B cell (primary cell): ENCODE measurements around the gene NTRK2. TPM values are rescaled to one million over a fixed set of nuclear protein-coding genes. Genes with fewer than 3 reads are reported as not detected.

Source experiments
- ATAC-seq: fragments of 200-7000 bp; cut with Tn5 transposase; one replicate; pipeline ENCODE4 v1.10.0; 2021; ENCODE audit warnings: low read depth, mild to moderate bottlenecking, moderate number of reproducible peaks, moderate library complexity
- CTCF ChIA-PET: fragments of 350-600 bp; sonication (Branson Sonifier 250); formaldehyde crosslinking; loops from one replicate; lab custom pipeline; 2021; ENCODE audit warnings: antibody characterized with exemption, inconsistent platforms; lab: Charles Lee
- POLR2A ChIA-PET: fragments of 350-600 bp; sonication (Branson Sonifier 250); formaldehyde crosslinking; loops from one replicate; lab custom pipeline; 2021; ENCODE audit warnings: antibody characterized with exemption; lab: Charles Lee
- DNase-seq: peaks from one replicate; pipeline ENCODE4 v3.0.0; 2013
- H2AFZ ChIP-seq: 2 replicates; pipeline ENCODE4 v1.6.1; 2012; ENCODE audit warnings: mild to moderate bottlenecking, low read depth, low read length; ENCODE audit not compliant: insufficient read depth, poor library complexity, severe bottlenecking
- H3K27ac ChIP-seq, 2 donors: 1 replicate in 1 of 2; 2 replicates in 1 of 2; pipeline ENCODE4 v1.5.1; 2012 to 2013; ENCODE audit warnings: low read length in 2 of 2, mild to moderate bottlenecking in 2 of 2, moderate library complexity in 1 of 2
- H3K27me3 ChIP-seq, 4 experiments: fragments of 200-600 bp in 1 of 4; sonication (generic) in 1 of 4; replicated peaks in 1 of 4; 1 replicate in 2 of 4; 2 replicates in 2 of 4; pipeline versions ENCODE4 v1.6.1 to v1.7.0; 2013 to 2016; ENCODE audit warnings: low read length in 3 of 4, mild to moderate bottlenecking in 2 of 4, mixed read lengths in 1 of 4, moderate library complexity in 1 of 4; ENCODE audit not compliant: insufficient read depth in 4 of 4, control insufficient read depth in 3 of 4; ENCODE audit errors: control extremely low read depth in 1 of 4
- H3K36me3 ChIP-seq, 2 experiments: replicated peaks in 1 of 2; 1 replicate in 1 of 2; 2 replicates in 1 of 2; pipeline versions ENCODE4 v1.6.1 to v1.7.1; 2013; ENCODE audit warnings: low read length in 1 of 2; ENCODE audit not compliant: insufficient read depth in 2 of 2, control insufficient read depth in 1 of 2; ENCODE audit errors: control extremely low read depth in 1 of 2, extremely low read depth in 1 of 2
- H3K4me1 ChIP-seq, 2 donors: fragments of 200-600 bp in 1 of 2; sonication (generic) in 1 of 2; 1 replicate in 1 of 2; 2 replicates in 1 of 2; pipeline versions ENCODE4 v1.5.1 to v1.6.1; 2013 to 2017; ENCODE audit warnings: low read length in 2 of 2; ENCODE audit not compliant: control insufficient read depth in 2 of 2, insufficient read depth in 2 of 2
- H3K4me2 ChIP-seq: replicated peaks from 2 replicates; pipeline ENCODE3; 2012; ENCODE audit warnings: mild to moderate bottlenecking, low read depth, low read length; ENCODE audit not compliant: poor library complexity, severe bottlenecking
- H3K4me3 ChIP-seq, 5 experiments: fragments of 200-600 bp in 1 of 5; sonication (generic) in 1 of 5; 1 replicate in 3 of 5; 2 replicates in 2 of 5; pipeline versions ENCODE4 v1.5.1 to v1.7.0; 2011 to 2016; ENCODE audit warnings: low read length in 4 of 5, mild to moderate bottlenecking in 4 of 5, low read depth in 2 of 5, control low read depth in 1 of 5, moderate library complexity in 1 of 5; ENCODE audit not compliant: insufficient read depth in 1 of 5; ENCODE audit errors: control extremely low read depth in 1 of 5, extremely low read depth in 1 of 5
- H3K79me2 ChIP-seq: fragments of 200-600 bp; sonication (generic); one replicate; pipeline ENCODE4 v1.6.0; 2016; ENCODE audit warnings: low read length; ENCODE audit not compliant: control insufficient read depth, insufficient read depth
- H3K9ac ChIP-seq: fragments of 200-600 bp; sonication (generic); 2 replicates; pipeline ENCODE4 v1.6.1; 2017; ENCODE audit warnings: mild to moderate bottlenecking, low read length, moderate library complexity
- H3K9me3 ChIP-seq, 3 donors: one replicate each; pipeline versions ENCODE4 v1.6.1 to v1.7.1; 2013; ENCODE audit warnings: low read length in 2 of 3; ENCODE audit not compliant: control insufficient read depth in 2 of 3, insufficient read depth in 1 of 3; ENCODE audit errors: control extremely low read depth in 1 of 3
- H4K20me1 ChIP-seq: 2 replicates; pipeline ENCODE4 v1.6.0; 2012; ENCODE audit warnings: mild to moderate bottlenecking, low read length; ENCODE audit not compliant: insufficient read depth, control insufficient read depth, poor library complexity, severe bottlenecking
- H3K27ac Mint-ChIP-seq: one replicate; pipeline ENCODE4 v1.8.0; 2021; ENCODE audit warnings: mixed read lengths
- H3K27me3 Mint-ChIP-seq: one replicate; pipeline ENCODE4 v1.8.0; 2021; ENCODE audit warnings: mixed read lengths
- H3K4me1 Mint-ChIP-seq: one replicate; pipeline ENCODE4 v1.8.0; 2021; ENCODE audit warnings: mixed read lengths
- H3K4me3 Mint-ChIP-seq: one replicate; pipeline ENCODE4 v1.8.0; 2021; ENCODE audit warnings: mixed read lengths
- H3K9me3 Mint-ChIP-seq: one replicate; pipeline ENCODE4 v1.8.0; 2022; ENCODE audit warnings: mixed read lengths; ENCODE audit not compliant: insufficient read depth
- CTCF ChIP-seq: fragments of 200-600 bp; IDR thresholded peaks from one replicate; pipeline ENCODE4 v1.8.0; 2022; ENCODE audit warnings: antibody characterized with exemption, mild to moderate bottlenecking
- EZH2 ChIP-seq: IDR thresholded peaks from 2 replicates; pipeline ENCODE4 v1.6.1; 2012; ENCODE audit warnings: borderline replicate concordance, low read depth, mild to moderate bottlenecking, moderate library complexity, low read length; ENCODE audit not compliant: insufficient read depth, poor library complexity, severe bottlenecking
- WGBS: methylation state at CpG from one replicate; pipeline ENCODE4 v1.1.5; 2013; ENCODE audit warnings: missing lambda C conversion rate; ENCODE audit not compliant: insufficient coverage; 5-methylcytosine and 5-hydroxymethylcytosine counted together
- intact Hi-C: fragments of 100-400 bp; cut with micrococcal nuclease; formaldehyde crosslinking; loops from one replicate; pipeline ENCODE4 v1.10.0; 2022
- polyA plus RNA-seq: library from polyadenylated mRNA; depleted of rRNA; stranded (reverse); fragments of >200 nt; gene quantifications from 2 replicates; pipeline ENCODE4 v1.2.3, GENCODE V29; 2012
- total RNA-seq, 2 donors: library from RNA; stranded (reverse); fragments of 120-200 nt in 1 of 2; gene quantifications; 1 replicate in 1 of 2; 2 replicates in 1 of 2; pipeline versions ENCODE4 v1.2.3 to v1.2.4, GENCODE V29; 2013 to 2022

Gene NTRK2
- total and polyA plus RNA-seq, 2 donors (not counting 1 experiment from before 2014, with no cell fraction given), result 0.03 to 0.10 TPM

DNA sequence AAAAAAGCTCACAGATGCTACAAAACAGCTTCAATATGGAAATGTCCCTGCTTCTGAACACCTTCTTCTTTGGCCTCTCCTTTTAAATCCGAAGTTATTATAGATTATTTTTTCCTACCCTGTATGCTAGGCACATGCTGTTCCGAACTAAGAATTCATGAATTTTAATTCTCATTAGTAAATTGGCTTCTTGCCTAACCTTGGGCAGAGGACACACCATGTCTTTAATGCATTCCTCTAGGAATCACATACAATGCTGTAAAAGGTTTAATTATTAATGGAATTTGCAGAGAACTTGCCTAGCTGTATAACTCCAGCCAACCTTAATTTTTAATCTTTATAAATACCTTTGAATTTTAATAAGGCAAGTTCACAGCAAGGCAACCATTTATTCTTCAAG is 234.4 kb downstream of the NTRK2 start:
- TF ChIP-seq EZH2 (no peak), CTCF (no peak)
- Histone ChIP-seq H3K79me2 (no peaks in the 10 kb centered on the region), H4K20me1 (no peaks in the 10 kb centered on the region), H3K9me3 (no peaks in the 10 kb centered on the region), H3K4me1 (no peaks in the 10 kb centered on the region), H3K27me3 (no peaks in the 10 kb centered on the region), H3K27ac (no peak overlapping the region), H3K4me3 (no peak overlapping the region), H3K36me3 (no peaks in the 10 kb centered on the region), H2AFZ (no peak overlapping the region), H3K4me2 (no peak overlapping the region), H3K9ac (no peak overlapping the region)
- no peak for ATAC-seq
- Mint-ChIP-seq H3K27me3 (peaks cover 5% of the 10 kb centered on the region), H3K9me3 (peaks cover 3% of the 10 kb centered on the region), H3K4me1 (no peaks in the 10 kb centered on the region), H3K27ac (no peak overlapping the region), H3K4me3 (no peak overlapping the region)
- CTCF ChIA-PET, result no interaction called here
- intact Hi-C loops, result no loop called here
- no peak for DNase-seq
- no CpG with 5 or more reads among the region's 2 CpGs for WGBS
- POLR2A ChIA-PET, result no interaction called here

DNA sequence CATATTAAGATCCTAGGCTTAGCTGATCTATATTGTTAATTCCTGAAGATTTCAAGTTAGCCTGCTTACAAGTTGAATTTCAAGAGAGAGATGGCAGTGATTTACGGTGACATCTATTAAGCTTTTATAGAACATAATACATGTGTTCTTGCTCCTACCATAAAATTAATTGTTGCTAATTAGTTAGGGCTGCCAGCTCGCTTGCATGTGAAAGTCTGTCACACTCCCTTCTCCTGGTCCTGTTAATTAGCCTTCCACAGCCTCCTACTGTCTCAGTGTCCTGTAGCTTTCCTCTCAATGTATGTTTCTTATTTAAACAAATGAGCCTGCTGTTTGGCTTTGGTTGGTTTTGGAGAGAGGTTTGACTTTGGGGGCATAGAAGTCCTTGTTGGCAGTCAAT is 247.2 kb downstream of the NTRK2 start:
- ChIA-PET CTCF (no interaction called here), POLR2A (no interaction called here)
- no peak overlapping the region for H3K4me3 Mint-ChIP-seq
- Histone ChIP-seq H3K27ac (no peak overlapping the region), H3K4me1 (no peaks in the 10 kb centered on the region), H3K79me2 (no peaks in the 10 kb centered on the region), H3K9ac (no peak overlapping the region), H3K27me3 (no peaks in the 10 kb centered on the region), H3K36me3 (no peaks in the 10 kb centered on the region), H3K4me2 (no peak overlapping the region), H3K4me3 (no peak overlapping the region), H4K20me1 (no peaks in the 10 kb centered on the region), H2AFZ (no peak overlapping the region), H3K9me3 (no peaks in the 10 kb centered on the region)
- intact Hi-C loops, result no loop called here
- ATAC-seq (no peak), DNase-seq (no peak)
- H3K9me3 Mint-ChIP-seq, result no peaks in the 10 kb centered on the region
- no peak overlapping the region for H3K27ac Mint-ChIP-seq
- no CpG with 5 or more reads among the region's 2 CpGs for WGBS
- no peaks in the 10 kb centered on the region for H3K4me1 Mint-ChIP-seq
- no peak for TF ChIP-seq CTCF
- no peak for TF ChIP-seq EZH2
- H3K27me3 Mint-ChIP-seq, result peaks cover 4% of the 10 kb centered on the region
